H1 (cell line): ENCODE results near the gene DNM1L. TPM values are rescaled to one million over a fixed set of nuclear protein-coding genes. Genes with fewer than 3 reads are reported as not detected.

Experiments used
- CTCF ChIA-PET: fragments of 300-600 bp; sonication (Branson Sonifier 250); formaldehyde crosslinking; loops from one replicate; lab custom pipeline; 2021; ENCODE audit not compliant: partially characterized antibody; lab: Charles Lee
- POLR2A ChIA-PET: fragments of 300-600 bp; sonication (Branson Sonifier 250); formaldehyde crosslinking; loops from one replicate; lab custom pipeline; 2021; ENCODE audit warnings: inconsistent platforms; ENCODE audit not compliant: partially characterized antibody; lab: Charles Lee
- DNase-seq, 2 experiments: peaks; one replicate each; pipeline versions ENCODE4 v3.0.0 to v3.0.0-alpha.2; 2010 to 2022; ENCODE audit warnings: low spot score in 2 of 2, low read depth in 1 of 2, mixed read lengths in 1 of 2
- FAIRE-seq: peaks from 2 replicates; lab custom pipeline; 2011; peaks lifted over from hg19 to GRCh38; lab: Jason Lieb, UNC
- H2AFZ ChIP-seq: 2 replicates; pipeline ENCODE4 v1.8.1; 2012; ENCODE audit warnings: low read length, inconsistent platforms
- H2AK5ac ChIP-seq: 2 replicates; pipeline ENCODE4 v1.6.1; 2013; ENCODE audit warnings: low read depth, low read length
- H2BK120ac ChIP-seq: replicated peaks from 2 replicates; pipeline ENCODE3; 2013; ENCODE audit warnings: low read depth, low read length, inconsistent platforms
- H2BK12ac ChIP-seq: 2 replicates; pipeline ENCODE4 v1.6.1; 2013; ENCODE audit warnings: low read depth, low read length
- H2BK15ac ChIP-seq: 2 replicates; pipeline ENCODE4 v1.6.1; 2013; ENCODE audit warnings: low read length
- H2BK20ac ChIP-seq: 2 replicates; pipeline ENCODE4 v1.6.1; 2013; ENCODE audit warnings: low read length
- H2BK5ac ChIP-seq: 2 replicates; pipeline ENCODE4 v1.6.1; 2013; ENCODE audit warnings: low read depth, low read length
- H3K14ac ChIP-seq: 2 replicates; pipeline ENCODE4 v1.6.1; 2013; ENCODE audit warnings: inconsistent platforms; ENCODE audit not compliant: insufficient read length
- H3K18ac ChIP-seq: 2 replicates; pipeline ENCODE4 v1.6.1; 2013; ENCODE audit warnings: low read length; ENCODE audit errors: extremely low read depth
- H3K23ac ChIP-seq: 2 replicates; pipeline ENCODE4 v1.6.1; 2013; ENCODE audit warnings: inconsistent platforms; ENCODE audit not compliant: insufficient read length
- H3K23me2 ChIP-seq: 2 replicates; pipeline ENCODE4 v1.6.1; 2013; ENCODE audit warnings: low read depth, low read length
- H3K27ac ChIP-seq: 2 replicates; pipeline ENCODE4 v1.6.1; 2011; ENCODE audit warnings: low read depth, low read length, inconsistent platforms
- H3K27me3 ChIP-seq, 4 experiments: replicated peaks in 1 of 4; 1 replicate in 1 of 4; 2 replicates in 3 of 4; pipeline versions ENCODE4 v1.6.1 to v1.8.1; 2011 to 2013; ENCODE audit warnings: low read length in 3 of 4, mild to moderate bottlenecking in 3 of 4, inconsistent platforms in 2 of 4, mixed read lengths in 2 of 4, moderate library complexity in 1 of 4; ENCODE audit not compliant: control insufficient read depth in 3 of 4, insufficient read depth in 3 of 4; ENCODE audit errors: extremely low read depth in 1 of 4
- H3K36me3 ChIP-seq, 4 experiments: 2 replicates each; pipeline versions ENCODE4 v1.6.1 to v1.8.1; 2011 to 2013; ENCODE audit warnings: mild to moderate bottlenecking in 4 of 4, low read length in 3 of 4, moderate library complexity in 2 of 4, control low read depth in 1 of 4, inconsistent platforms in 1 of 4; ENCODE audit not compliant: insufficient read depth in 4 of 4, control insufficient read depth in 2 of 4
- H3K4ac ChIP-seq: replicated peaks from 2 replicates; pipeline ENCODE3; 2013; ENCODE audit warnings: low read length, low read depth, mixed read lengths, inconsistent platforms; ENCODE audit not compliant: insufficient read length
- H3K4me1 ChIP-seq, 4 experiments: replicated peaks in 1 of 4; 1 replicate in 1 of 4; 2 replicates in 3 of 4; pipeline versions ENCODE4 v1.6.1 to v1.8.1; 2011 to 2013; ENCODE audit warnings: low read length in 3 of 4, inconsistent platforms in 2 of 4, mixed read lengths in 1 of 4; ENCODE audit not compliant: insufficient read depth in 4 of 4, control insufficient read depth in 3 of 4
- H3K4me2 ChIP-seq, 2 experiments: 2 replicates each; pipeline versions ENCODE4 v1.6.1 to v1.8.1; 2011 to 2013; ENCODE audit warnings: low read depth in 2 of 2, low read length in 2 of 2, control low read depth in 1 of 2, inconsistent platforms in 1 of 2, mild to moderate bottlenecking in 1 of 2; ENCODE audit not compliant: insufficient read depth in 1 of 2
- H3K4me3 ChIP-seq, 4 experiments: fragments of 200-600, 300-600 bp in 1 of 4; sonication (generic), shearing (Covaris generic), sonication (Bioruptor Twin) in 1 of 4; 2 replicates each; pipeline versions ENCODE4 v1.5.1 to v1.8.1; 2011 to 2016; ENCODE audit warnings: low read length in 4 of 4, low read depth in 3 of 4, control low read depth in 2 of 4, inconsistent platforms in 2 of 4, mild to moderate bottlenecking in 2 of 4, mixed read lengths in 1 of 4, moderate library complexity in 1 of 4; ENCODE audit not compliant: insufficient read depth in 2 of 4; ENCODE audit errors: extremely low read depth in 1 of 4
- H3K56ac ChIP-seq: replicated peaks from 2 replicates; pipeline ENCODE3; 2013; ENCODE audit warnings: low read depth, mild to moderate bottlenecking, mixed read lengths, low read length, inconsistent platforms; ENCODE audit not compliant: insufficient read length
- H3K79me1 ChIP-seq: 2 replicates; pipeline ENCODE4 v1.6.1; 2013; ENCODE audit warnings: low read depth, low read length, control low read depth
- H3K79me2 ChIP-seq, 2 experiments: 2 replicates each; pipeline versions ENCODE4 v1.6.1 to v1.8.1; 2012 to 2013; ENCODE audit warnings: low read length in 2 of 2, mild to moderate bottlenecking in 2 of 2, inconsistent platforms in 1 of 2; ENCODE audit not compliant: insufficient read depth in 2 of 2, control insufficient read depth in 1 of 2
- H3K9ac ChIP-seq, 4 experiments: replicated peaks in 1 of 4; 1 replicate in 1 of 4; 2 replicates in 3 of 4; pipeline versions ENCODE4 v1.6.1 to v1.8.1; 2011 to 2013; ENCODE audit warnings: low read depth in 3 of 4, low read length in 3 of 4, control low read depth in 2 of 4, mild to moderate bottlenecking in 2 of 4, moderate library complexity in 2 of 4, inconsistent platforms in 1 of 4; ENCODE audit errors: extremely low read depth in 1 of 4
- H3K9me3 ChIP-seq, 2 experiments: 2 replicates each; pipeline versions ENCODE4 v1.6.1 to v1.8.1; 2012 to 2013; ENCODE audit warnings: mild to moderate bottlenecking in 2 of 2, moderate library complexity in 2 of 2, control low read depth in 1 of 2, inconsistent platforms in 1 of 2, low read depth in 1 of 2, low read length in 1 of 2, mixed read lengths in 1 of 2; ENCODE audit not compliant: insufficient read depth in 2 of 2
- H4K20me1 ChIP-seq, 2 experiments: replicated peaks in 1 of 2; 2 replicates each; pipeline versions ENCODE3 to v1.8.1; 2011 to 2013; ENCODE audit warnings: inconsistent platforms in 2 of 2, low read length in 2 of 2, mild to moderate bottlenecking in 1 of 2; ENCODE audit not compliant: insufficient read depth in 2 of 2, control insufficient read depth in 1 of 2
- H4K5ac ChIP-seq: 2 replicates; pipeline ENCODE4 v1.6.1; 2013; ENCODE audit warnings: low read length, low read depth, mixed read lengths, inconsistent platforms; ENCODE audit not compliant: insufficient read length
- H4K8ac ChIP-seq: 2 replicates; pipeline ENCODE4 v1.8.0; 2013; ENCODE audit warnings: mild to moderate bottlenecking, moderate library complexity, low read length, inconsistent platforms; ENCODE audit not compliant: insufficient read depth; ENCODE audit errors: extremely low read depth
- H4K91ac ChIP-seq: replicated peaks from 2 replicates; pipeline ENCODE3; 2013; ENCODE audit warnings: low read length, mixed read lengths, inconsistent platforms; ENCODE audit not compliant: insufficient read length
- RAD21 ChIP-seq, 2 experiments: IDR thresholded peaks in 1 of 2; conservative IDR thresholded peaks in 1 of 2; 2 replicates each; pipeline ENCODE4 v1.6.1; 2011; ENCODE audit warnings: low read depth in 2 of 2, low read length in 2 of 2, improper control_type of control experiment in 1 of 2, inconsistent platforms in 1 of 2, mild to moderate bottlenecking in 1 of 2, moderate library complexity in 1 of 2
- SP2 ChIP-seq: IDR thresholded peaks from 2 replicates; pipeline ENCODE4 v1.6.1; 2012; ENCODE audit warnings: mild to moderate bottlenecking, low read length, inconsistent platforms
- whole genome bisulfite sequencing, 2 experiments: shearing (Covaris generic) in 1 of 2; methylation state at CpG; one replicate each; pipeline versions ENCODE4 v1.1.6 to v1.1.7; 2013 to 2015; ENCODE audit warnings: low lambda C conversion rate in 2 of 2, mixed read lengths in 2 of 2, inconsistent platforms in 1 of 2, low coverage in 1 of 2, missing lambda C conversion rate in 1 of 2; ENCODE audit not compliant: insufficient replicate concordance in 2 of 2, insufficient coverage in 1 of 2, insufficient read length in 1 of 2; ENCODE audit errors: extremely low coverage in 1 of 2, missing lambda C conversion rate in 1 of 2; 5-methylcytosine and 5-hydroxymethylcytosine counted together
- polyA plus RNA-seq, 7 experiments: library from polyadenylated mRNA; depleted of rRNA in 3 of 7; stranded (reverse) in 5 of 7; unstranded in 2 of 7; fragments of >200 nt in 5 of 7; fragments of 200-250 nt in 2 of 7; gene quantifications; 1 replicate in 5 of 7; 2 replicates in 1 of 7; 4 replicates in 1 of 7; pipeline versions ENCODE4 v1.2.1 to v1.2.3, GENCODE V29; 2011 to 2013; ENCODE audit warnings: missing spikeins in 2 of 7, mixed read lengths in 2 of 7
- total RNA-seq: library from RNA; stranded (reverse); fragmentation: NEBNext Ultra II Directional; extraction: Animal tissue kit (Norgen Biotek cat#: 25700); gene quantifications from 2 replicates; pipeline ENCODE4 v1.2.1, GENCODE V29; 2021
- TF ChIP-seq, protein P1 (sequence below), 3 experiments: IDR thresholded peaks; 1 replicate in 2 of 3; 2 replicates in 1 of 3; pipeline versions ENCODE4 v1.5.1 to v1.6.1; 2011; ENCODE audit warnings: low read length in 3 of 3, mild to moderate bottlenecking in 3 of 3, inconsistent platforms in 2 of 3, low read depth in 1 of 3, moderate library complexity in 1 of 3; ENCODE audit not compliant: insufficient read depth in 1 of 3; ENCODE audit errors: control extremely low read depth in 1 of 3

DNM1L gene
- total and polyA plus RNA-seq, 2 of the 8 experiments (the other 6 are each of a cell fraction or from before 2014, with no cell fraction given) = 23.7 to 93.9 TPM

DNA sequence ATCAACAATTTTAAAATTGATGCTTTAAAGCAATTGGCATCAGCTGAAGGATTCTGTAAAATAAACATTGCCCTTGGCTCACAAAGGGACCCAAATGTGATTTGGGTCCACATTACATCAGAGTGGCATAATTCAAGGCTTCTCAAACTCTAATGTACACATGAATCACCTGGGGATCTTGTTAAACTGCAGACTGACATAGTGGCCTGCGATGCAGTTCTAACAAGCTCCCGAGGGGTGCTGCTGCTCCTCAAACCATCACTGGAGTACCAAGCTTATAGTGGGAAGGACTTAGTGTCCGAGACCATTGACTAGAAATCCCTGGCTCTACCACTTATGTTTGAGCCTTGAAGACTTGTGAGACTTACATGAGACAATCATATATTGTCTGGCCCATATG is 31.8 kb upstream of the DNM1L start:
- H2AK5ac ChIP-seq = no peak overlapping the region
- no peak overlapping the region for H2BK12ac ChIP-seq
- DNase-seq = peak in 1 of 2 experiments; percentile 33
- 93% methylated on average over 3 of the region's 3 CpGs; no CpG with 5 or more reads in 1 of the 2 experiments for WGBS, 2 experiments
- H3K36me3 ChIP-seq = peaks cover 0 to 15% (median 0%) of the 10 kb centered on the region in 4 experiments; a peak in 2 of 8 replicates
- no peak overlapping the region for H3K27ac ChIP-seq
- no peak for FAIRE-seq
- no peak overlapping the region for H4K8ac ChIP-seq
- H2BK15ac ChIP-seq = no peak overlapping the region
- no peak overlapping the region for H3K56ac ChIP-seq
- no peak overlapping the region for H4K5ac ChIP-seq
- no peak overlapping the region for H3K4me2 ChIP-seq
- no peak overlapping the region for H3K18ac ChIP-seq
- H2BK120ac ChIP-seq = no peak overlapping the region
- H2AFZ ChIP-seq = no peak overlapping the region
- H4K91ac ChIP-seq = no peak overlapping the region
- no peak overlapping the region for H3K9ac ChIP-seq
- H3K4me1 ChIP-seq = no peaks in the 10 kb centered on the region
- H2BK20ac ChIP-seq = no peak overlapping the region
- H3K23me2 ChIP-seq = no peaks in the 10 kb centered on the region
- POLR2A ChIA-PET = interaction anchor here (0.7 to 1.3 kb wide), 4 partner anchors 9 to 139 kb away, joined by 3 to 6 read pairs (median 3); no protein-coding TSS in a partner anchor
- CTCF ChIA-PET = interaction anchor here (0.7 to 3.1 kb wide), 6 partner anchors 10 to 1401 kb away, joined by 3 to 21 read pairs (median 4); no protein-coding TSS in a partner anchor
- no peak overlapping the region for H2BK5ac ChIP-seq
- no peak overlapping the region for H3K4ac ChIP-seq
- H3K23ac ChIP-seq = no peak overlapping the region
- no peaks in the 10 kb centered on the region for H3K27me3 ChIP-seq
- TF ChIP-seq RAD21 (IDR thresholded peaks at IDR 0.05 in 1 of 2, conservative IDR thresholded peaks at IDR 0.05 in 1 of 2; ENCODE audit: low read depth in 2 of 2, low read length in 2 of 2) (peak in 1 of 2 experiments; percentile 8; a peak in 1 of 4 replicates), SP2 (no peak)
- TF ChIP-seq, protein P1, sequence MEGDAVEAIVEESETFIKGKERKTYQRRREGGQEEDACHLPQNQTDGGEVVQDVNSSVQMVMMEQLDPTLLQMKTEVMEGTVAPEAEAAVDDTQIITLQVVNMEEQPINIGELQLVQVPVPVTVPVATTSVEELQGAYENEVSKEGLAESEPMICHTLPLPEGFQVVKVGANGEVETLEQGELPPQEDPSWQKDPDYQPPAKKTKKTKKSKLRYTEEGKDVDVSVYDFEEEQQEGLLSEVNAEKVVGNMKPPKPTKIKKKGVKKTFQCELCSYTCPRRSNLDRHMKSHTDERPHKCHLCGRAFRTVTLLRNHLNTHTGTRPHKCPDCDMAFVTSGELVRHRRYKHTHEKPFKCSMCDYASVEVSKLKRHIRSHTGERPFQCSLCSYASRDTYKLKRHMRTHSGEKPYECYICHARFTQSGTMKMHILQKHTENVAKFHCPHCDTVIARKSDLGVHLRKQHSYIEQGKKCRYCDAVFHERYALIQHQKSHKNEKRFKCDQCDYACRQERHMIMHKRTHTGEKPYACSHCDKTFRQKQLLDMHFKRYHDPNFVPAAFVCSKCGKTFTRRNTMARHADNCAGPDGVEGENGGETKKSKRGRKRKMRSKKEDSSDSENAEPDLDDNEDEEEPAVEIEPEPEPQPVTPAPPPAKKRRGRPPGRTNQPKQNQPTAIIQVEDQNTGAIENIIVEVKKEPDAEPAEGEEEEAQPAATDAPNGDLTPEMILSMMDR (IDR thresholded peaks at IDR 0.05; ENCODE audit: control extremely low read depth in 1 of 3, insufficient read depth in 1 of 3, low read depth in 1 of 3, low read length in 3 of 3) = peak in 1 of 3 experiments; percentile 3; a peak in 1 of 4 replicates
- no peaks in the 10 kb centered on the region for H3K79me2 ChIP-seq
- H3K14ac ChIP-seq = no peak overlapping the region
- H3K9me3 ChIP-seq = no peaks in the 10 kb centered on the region
- no peaks in the 10 kb centered on the region for H3K79me1 ChIP-seq
- H4K20me1 ChIP-seq = no peaks in the 10 kb centered on the region
- H3K4me3 ChIP-seq = no peak overlapping the region
